ENCODE data around the gene AOPEP. TPM values are rescaled to one million over a fixed set of nuclear protein-coding genes. Genes with fewer than 3 reads are reported as not detected.

The AOPEP gene
- polyA plus RNA-seq, 2 of the 4 experiments (the other 2 are of a cell fraction): 226 to 266 TPM

DNA sequence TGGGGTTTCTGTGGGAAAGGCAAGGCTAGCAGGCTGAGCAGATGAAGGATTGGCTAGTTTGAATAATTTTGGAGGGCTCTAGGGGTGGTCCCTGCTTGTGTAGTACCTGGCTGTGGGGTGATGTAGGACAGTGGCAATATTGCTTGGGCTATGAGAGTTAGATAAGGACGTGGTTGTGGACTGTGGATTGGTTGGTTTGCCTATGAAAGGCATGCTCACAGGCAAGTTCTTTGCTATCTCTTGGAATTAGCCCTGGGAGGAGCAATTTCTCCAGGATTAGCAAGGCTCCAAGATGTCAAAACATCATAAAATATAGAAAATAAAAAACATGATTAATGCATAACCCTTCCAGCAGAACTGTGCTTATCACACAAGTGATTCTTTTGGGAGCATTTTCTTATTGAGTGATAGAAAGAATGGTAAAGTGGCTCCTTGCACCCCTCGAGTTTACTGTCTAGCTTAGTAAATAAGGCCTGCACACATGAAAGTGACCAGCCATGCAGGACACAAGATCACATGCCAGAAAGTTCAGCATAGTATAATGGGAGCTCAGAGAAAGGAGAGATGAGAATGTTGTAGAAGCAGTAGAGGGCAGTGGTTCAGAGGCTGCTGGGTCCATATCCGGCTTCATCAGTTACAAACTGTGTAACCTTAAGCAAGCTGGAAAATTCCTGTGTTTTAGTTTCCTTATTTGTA, 13.8 kb downstream of the AOPEP start (continued):
- no peak for TF ChIP-seq MAZ (IDR thresholded peaks at IDR 0.05; ENCODE audit: borderline replicate concordance, low read depth, low read length)
- TF ChIP-seq NR3C1 (IDR thresholded peaks at IDR 0.05): no peak
- no peak for TF ChIP-seq RCOR1 (IDR thresholded peaks at IDR 0.05; ENCODE audit: low read depth, low read length)
- no peak for TF ChIP-seq CBX2 (IDR thresholded peaks at IDR 0.05; ENCODE audit: borderline replicate concordance, low read depth)

DNA sequence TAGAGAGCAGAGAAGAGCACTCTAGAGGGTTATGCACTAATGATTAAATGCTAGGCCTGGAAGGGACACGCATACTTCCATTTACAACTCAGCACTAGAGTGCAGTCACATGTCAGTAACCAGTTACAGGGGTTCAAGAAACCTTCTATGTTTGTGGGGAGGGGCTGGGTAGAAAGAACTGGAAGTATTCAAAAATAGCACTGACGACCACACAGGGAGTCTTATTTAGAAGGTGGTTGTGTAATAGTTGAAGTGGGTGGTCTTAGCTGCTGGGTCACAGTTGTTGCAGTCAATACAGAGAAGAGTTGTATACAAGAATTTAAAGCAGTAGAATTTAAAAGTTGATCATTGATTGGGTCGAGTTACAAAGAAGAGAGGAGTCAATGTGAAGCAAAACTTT, 15.4 kb downstream of the AOPEP start:
- no peak for DNase-seq (ENCODE audit: low read depth in 1 of 2, low spot score in 1 of 2)
- no peak for ATAC-seq
- Histone ChIP-seq H3K4me1 (no peaks in the 10 kb centered on the region), H3K4me2 (no peak overlapping the region), H3K4me3 (no peak overlapping the region), H3K9me3 (no peaks in the 10 kb centered on the region), H3K27ac (no peak overlapping the region)
- POLR2A ChIA-PET: no interaction called here
- CTCF ChIA-PET: no interaction called here
- TF ChIP-seq, protein P1, sequence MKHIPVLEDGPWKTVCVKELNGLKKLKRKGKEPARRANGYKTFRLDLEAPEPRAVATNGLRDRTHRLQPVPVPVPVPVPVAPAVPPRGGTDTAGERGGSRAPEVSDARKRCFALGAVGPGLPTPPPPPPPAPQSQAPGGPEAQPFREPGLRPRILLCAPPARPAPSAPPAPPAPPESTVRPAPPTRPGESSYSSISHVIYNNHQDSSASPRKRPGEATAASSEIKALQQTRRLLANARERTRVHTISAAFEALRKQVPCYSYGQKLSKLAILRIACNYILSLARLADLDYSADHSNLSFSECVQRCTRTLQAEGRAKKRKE (CRISPR knock-in tag; IDR thresholded peaks at IDR 0.05; ENCODE audit: low read depth): no peak
- TF ChIP-seq FOXS1 (CRISPR knock-in tag; IDR thresholded peaks at IDR 0.05) (no peak), NPAS2 (CRISPR knock-in tag; IDR thresholded peaks at IDR 0.05; ENCODE audit: borderline replicate concordance) (no peak), KDM5A (IDR thresholded peaks at IDR 0.05) (no peak), FOSL2 (IDR thresholded peaks at IDR 0.05) (no peak), FOSL2 (CRISPR knock-in tag; IDR thresholded peaks at IDR 0.05) (no peak), NR3C1 (IDR thresholded peaks at IDR 0.05) (no peak), POLR2AphosphoS2 (conservative IDR thresholded peaks at IDR 0.05; ENCODE audit: low read length) (no peak), CHD4 (IDR thresholded peaks at IDR 0.05; ENCODE audit: borderline replicate concordance) (no peak), NFE2L2 (conservative IDR thresholded peaks at IDR 0.05; ENCODE audit: low read length) (no peak), RAD21 (conservative IDR thresholded peaks at IDR 0.05 in 1 of 2, IDR thresholded peaks at IDR 0.05 in 1 of 2) (no peak), ZNF302 (CRISPR knock-in tag; IDR thresholded peaks at IDR 0.05) (no peak), RFX5 (IDR thresholded peaks at IDR 0.05) (no peak)
- TF ChIP-seq, protein P2, sequence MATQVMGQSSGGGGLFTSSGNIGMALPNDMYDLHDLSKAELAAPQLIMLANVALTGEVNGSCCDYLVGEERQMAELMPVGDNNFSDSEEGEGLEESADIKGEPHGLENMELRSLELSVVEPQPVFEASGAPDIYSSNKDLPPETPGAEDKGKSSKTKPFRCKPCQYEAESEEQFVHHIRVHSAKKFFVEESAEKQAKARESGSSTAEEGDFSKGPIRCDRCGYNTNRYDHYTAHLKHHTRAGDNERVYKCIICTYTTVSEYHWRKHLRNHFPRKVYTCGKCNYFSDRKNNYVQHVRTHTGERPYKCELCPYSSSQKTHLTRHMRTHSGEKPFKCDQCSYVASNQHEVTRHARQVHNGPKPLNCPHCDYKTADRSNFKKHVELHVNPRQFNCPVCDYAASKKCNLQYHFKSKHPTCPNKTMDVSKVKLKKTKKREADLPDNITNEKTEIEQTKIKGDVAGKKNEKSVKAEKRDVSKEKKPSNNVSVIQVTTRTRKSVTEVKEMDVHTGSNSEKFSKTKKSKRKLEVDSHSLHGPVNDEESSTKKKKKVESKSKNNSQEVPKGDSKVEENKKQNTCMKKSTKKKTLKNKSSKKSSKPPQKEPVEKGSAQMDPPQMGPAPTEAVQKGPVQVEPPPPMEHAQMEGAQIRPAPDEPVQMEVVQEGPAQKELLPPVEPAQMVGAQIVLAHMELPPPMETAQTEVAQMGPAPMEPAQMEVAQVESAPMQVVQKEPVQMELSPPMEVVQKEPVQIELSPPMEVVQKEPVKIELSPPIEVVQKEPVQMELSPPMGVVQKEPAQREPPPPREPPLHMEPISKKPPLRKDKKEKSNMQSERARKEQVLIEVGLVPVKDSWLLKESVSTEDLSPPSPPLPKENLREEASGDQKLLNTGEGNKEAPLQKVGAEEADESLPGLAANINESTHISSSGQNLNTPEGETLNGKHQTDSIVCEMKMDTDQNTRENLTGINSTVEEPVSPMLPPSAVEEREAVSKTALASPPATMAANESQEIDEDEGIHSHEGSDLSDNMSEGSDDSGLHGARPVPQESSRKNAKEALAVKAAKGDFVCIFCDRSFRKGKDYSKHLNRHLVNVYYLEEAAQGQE (IDR thresholded peaks at IDR 0.05): no peak
- TF ChIP-seq, protein P3, sequence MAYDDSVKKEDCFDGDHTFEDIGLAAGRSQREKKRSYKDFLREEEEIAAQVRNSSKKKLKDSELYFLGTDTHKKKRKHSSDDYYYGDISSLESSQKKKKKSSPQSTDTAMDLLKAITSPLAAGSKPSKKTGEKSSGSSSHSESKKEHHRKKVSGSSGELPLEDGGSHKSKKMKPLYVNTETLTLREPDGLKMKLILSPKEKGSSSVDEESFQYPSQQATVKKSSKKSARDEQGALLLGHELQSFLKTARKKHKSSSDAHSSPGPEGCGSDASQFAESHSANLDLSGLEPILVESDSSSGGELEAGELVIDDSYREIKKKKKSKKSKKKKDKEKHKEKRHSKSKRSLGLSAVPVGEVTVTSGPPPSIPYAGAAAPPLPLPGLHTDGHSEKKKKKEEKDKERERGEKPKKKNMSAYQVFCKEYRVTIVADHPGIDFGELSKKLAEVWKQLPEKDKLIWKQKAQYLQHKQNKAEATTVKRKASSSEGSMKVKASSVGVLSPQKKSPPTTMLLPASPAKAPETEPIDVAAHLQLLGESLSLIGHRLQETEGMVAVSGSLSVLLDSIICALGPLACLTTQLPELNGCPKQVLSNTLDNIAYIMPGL (CRISPR knock-in tag; IDR thresholded peaks at IDR 0.05; ENCODE audit: borderline replicate concordance): no peak
- 64% methylated on average over 3 of the region's 3 CpGs for WGBS (ENCODE audit: missing lambda C conversion rate)
- FAIRE-seq: no peak
